HepG2 (cell line): ENCODE measurements around the gene CYB5B. TPM values are rescaled to one million over a fixed set of nuclear protein-coding genes. Genes with fewer than 3 reads are reported as not detected.

Experiments used
- ATAC-seq: fragments of 200-7000 bp; cut with Tn5 transposase; 3 replicates; pipeline ENCODE4 v1.9.1; 2020; ENCODE audit warnings: mild to moderate bottlenecking, moderate library complexity
- BruUV-seq: library from RNA; stranded (reverse); fragments of 400-500 nt; replicated peaks from 2 replicates; lab custom pipeline; 2021; lab: Mats Ljungman, UMichigan
- CTCF ChIA-PET: fragments of 300-600 bp; formaldehyde crosslinking; extraction: SDS; loops from one replicate; lab custom pipeline; 2021; ENCODE audit warnings: low total read pairs, inconsistent platforms, low intra/inter-chr PET ratio; lab: Yijun Ruan, JAX
- POLR2A ChIA-PET: fragments of 350-600 bp; sonication (Branson Sonifier 250); formaldehyde crosslinking; loops from one replicate; lab custom pipeline; 2020; ENCODE audit warnings: antibody characterized with exemption, inconsistent platforms; lab: Yijun Ruan, JAX
- DNase-seq: peaks from one replicate; pipeline ENCODE4 v3.0.0-alpha.2; 2015; ENCODE audit warnings: low spot score
- FAIRE-seq: peaks from 3 replicates; lab custom pipeline; 2011; peaks lifted over from hg19 to GRCh38; lab: Jason Lieb, UNC
- H2AFZ ChIP-seq: one replicate; pipeline ENCODE4 v1.6.1; 2011; ENCODE audit warnings: low read length, inconsistent platforms
- H3K27ac ChIP-seq: fragments of 300-600 bp; 3 replicates; pipeline ENCODE4 v1.8.0; 2011; ENCODE audit warnings: mixed run types, mild to moderate bottlenecking, mixed read lengths, low read length, inconsistent platforms; ENCODE audit not compliant: insufficient read depth; ENCODE audit errors: extremely low read length
- H3K27me3 ChIP-seq, 2 experiments: fragments of 200-600 bp in 1 of 2; 2 replicates in 1 of 2; 3 replicates in 1 of 2; pipeline versions ENCODE4 v1.6.0 to v1.8.0; 2011; ENCODE audit warnings: low read length in 2 of 2, mild to moderate bottlenecking in 2 of 2, moderate library complexity in 2 of 2, inconsistent platforms in 1 of 2; ENCODE audit not compliant: insufficient read depth in 2 of 2, control insufficient read depth in 1 of 2
- H3K36me3 ChIP-seq, 2 experiments: fragments of 200-600 bp in 1 of 2; replicated peaks in 1 of 2; 2 replicates in 1 of 2; 3 replicates in 1 of 2; pipeline versions ENCODE4 v1.5.1 to v1.8.0; 2011; ENCODE audit warnings: low read length in 2 of 2, inconsistent platforms in 1 of 2; ENCODE audit not compliant: insufficient read depth in 2 of 2, control insufficient read depth in 1 of 2
- H3K4me1 ChIP-seq: 2 replicates; pipeline ENCODE4 v1.5.1; 2012; ENCODE audit warnings: low read length, inconsistent platforms; ENCODE audit not compliant: insufficient read depth
- H3K4me2 ChIP-seq: 2 replicates; pipeline ENCODE4 v1.6.0; 2011; ENCODE audit warnings: low read depth, low read length, inconsistent platforms
- H3K4me3 ChIP-seq, 3 experiments: fragments of 200-600 bp in 1 of 3; sonication (generic), shearing (Covaris generic) in 1 of 3; replicated peaks in 1 of 3; 2 replicates each; pipeline ENCODE4 v1.5.1; 2011 to 2016; ENCODE audit warnings: low read length in 3 of 3, inconsistent platforms in 2 of 3, low read depth in 2 of 3, mild to moderate bottlenecking in 2 of 3, control low read depth in 1 of 3, mixed read lengths in 1 of 3; ENCODE audit not compliant: insufficient read depth in 1 of 3
- H3K79me2 ChIP-seq: one replicate; pipeline ENCODE4 v1.6.1; 2011; ENCODE audit warnings: low read length, inconsistent platforms; ENCODE audit not compliant: insufficient read depth
- H3K9ac ChIP-seq: 2 replicates; pipeline ENCODE4 v1.6.0; 2011; ENCODE audit warnings: mild to moderate bottlenecking, low read depth, low read length, inconsistent platforms; ENCODE audit not compliant: insufficient read depth
- H3K9me3 ChIP-seq: 2 replicates; pipeline ENCODE4 v1.5.1; 2012; ENCODE audit warnings: mild to moderate bottlenecking, low read length
- H4K20me1 ChIP-seq: 2 replicates; pipeline ENCODE4 v1.6.0; 2011; ENCODE audit warnings: inconsistent platforms, mild to moderate bottlenecking, low read length, moderate library complexity; ENCODE audit not compliant: insufficient read depth
- ATF7 ChIP-seq, 2 experiments: fragments of 450-650 bp in 1 of 2; sonication (generic) in 1 of 2; formaldehyde crosslinking in 1 of 2; IDR thresholded peaks; 2 replicates each; pipeline versions ENCODE4 v1.4.0 to v1.6.1; 2016 to 2020; ENCODE audit warnings: antibody characterized with exemption in 1 of 2, mild to moderate bottlenecking in 1 of 2, missing genetic modification reagents in 1 of 2
- GATAD1 ChIP-seq: IDR thresholded peaks from 2 replicates; pipeline ENCODE4 v1.6.1; 2016; ENCODE audit warnings: missing genetic modification reagents, missing compliant biosample characterization
- HES4 ChIP-seq: sonication (generic); formaldehyde crosslinking; IDR thresholded peaks from 2 replicates; pipeline ENCODE4 v1.9.0; 2021; ENCODE audit warnings: mild to moderate bottlenecking, missing genetic modification reagents, borderline replicate concordance
- KLF9 ChIP-seq: IDR thresholded peaks from 2 replicates; pipeline ENCODE4 v1.6.1; 2016; ENCODE audit warnings: low read depth
- NAIF1 ChIP-seq: sonication (generic); formaldehyde crosslinking; IDR thresholded peaks from 2 replicates; pipeline ENCODE4 v1.5.0; 2020; ENCODE audit warnings: mild to moderate bottlenecking, missing genetic modification reagents, borderline replicate concordance
- SP5 ChIP-seq: IDR thresholded peaks from 2 replicates; pipeline ENCODE4 v1.6.1; 2016; ENCODE audit warnings: low read depth, borderline replicate concordance
- ZNF331 ChIP-seq: sonication (generic); formaldehyde crosslinking; IDR thresholded peaks from 2 replicates; pipeline ENCODE4 v1.4.0; 2020; ENCODE audit warnings: missing genetic modification reagents
- ZNF652 ChIP-seq: IDR thresholded peaks from 2 replicates; pipeline ENCODE4 v1.6.1; 2016; ENCODE audit warnings: low read depth, borderline replicate concordance
- ZNF773 ChIP-seq: sonication (generic); formaldehyde crosslinking; IDR thresholded peaks from 2 replicates; pipeline ENCODE4 v1.4.0; 2020; ENCODE audit warnings: missing genetic modification reagents, borderline replicate concordance
- WGBS: methylation state at CpG from one replicate; pipeline ENCODE4 v1.1.6; 2017; ENCODE audit warnings: low lambda C conversion rate; 5-methylcytosine and 5-hydroxymethylcytosine counted together
- in situ Hi-C: cut with HindIII; loops from 2 replicates; pipeline ENCODE4 v1.10.0; 2017; ENCODE audit warnings: low pct_unique_long_range_greater_than_20kb; ENCODE audit not compliant: extremely low pct_ligation_motif_present
- intact Hi-C: fragments of 100-400 bp; cut with micrococcal nuclease; formaldehyde crosslinking; loops from one replicate; pipeline ENCODE4 v1.10.0; 2022; ENCODE audit not compliant: unreplicated experiment
- polyA plus RNA-seq, 8 experiments: library from polyadenylated mRNA; depleted of rRNA in 3 of 8; stranded (reverse) in 7 of 8; unstranded in 1 of 8; fragments of >200 nt; fragmentation: Illumina TruSeq in 4 of 8; extraction: Trizol in 4 of 8; gene quantifications; 2 replicates each; pipeline versions ENCODE4 v1.2.1 to v1.2.3, GENCODE V29; 2011 to 2016; ENCODE audit warnings: low read depth in 4 of 8, missing spikeins in 1 of 8, mixed read lengths in 1 of 8; ENCODE audit not compliant: insufficient read depth in 1 of 8
- total RNA-seq, 5 experiments: library from RNA; depleted of rRNA; stranded (reverse); fragments of >200 nt; fragmentation: Illumina TruSeq; extraction: Trizol; gene quantifications; 2 replicates each; pipeline ENCODE4 v1.2.3, GENCODE V29; 2016; ENCODE audit warnings: low read depth in 1 of 5
- TF ChIP-seq, protein P1 (sequence below): sonication (generic); formaldehyde crosslinking; IDR thresholded peaks from 2 replicates; pipeline ENCODE4 v1.5.0; 2020; ENCODE audit warnings: missing genetic modification reagents
- TF ChIP-seq, protein P2 (sequence below): sonication (generic); formaldehyde crosslinking; IDR thresholded peaks from 2 replicates; pipeline ENCODE4 v1.8.1; 2023; ENCODE audit warnings: mild to moderate bottlenecking, missing genetic modification reagents
- TF ChIP-seq, protein P3 (sequence below): sonication (generic); formaldehyde crosslinking; IDR thresholded peaks from 2 replicates; pipeline ENCODE4 v1.5.1; 2020; ENCODE audit warnings: missing genetic modification reagents, mild to moderate bottlenecking, borderline replicate concordance
- TF ChIP-seq, protein P4 (sequence below): sonication (generic); formaldehyde crosslinking; IDR thresholded peaks from 2 replicates; pipeline ENCODE4 v1.4.0; 2020; ENCODE audit warnings: mild to moderate bottlenecking, low read depth, missing genetic modification reagents

The CYB5B gene
- total and polyA plus RNA-seq, 2 of the 13 experiments (the other 11 are each of a cell fraction or from before 2014, with no cell fraction given), result 234 to 432 TPM

DNA sequence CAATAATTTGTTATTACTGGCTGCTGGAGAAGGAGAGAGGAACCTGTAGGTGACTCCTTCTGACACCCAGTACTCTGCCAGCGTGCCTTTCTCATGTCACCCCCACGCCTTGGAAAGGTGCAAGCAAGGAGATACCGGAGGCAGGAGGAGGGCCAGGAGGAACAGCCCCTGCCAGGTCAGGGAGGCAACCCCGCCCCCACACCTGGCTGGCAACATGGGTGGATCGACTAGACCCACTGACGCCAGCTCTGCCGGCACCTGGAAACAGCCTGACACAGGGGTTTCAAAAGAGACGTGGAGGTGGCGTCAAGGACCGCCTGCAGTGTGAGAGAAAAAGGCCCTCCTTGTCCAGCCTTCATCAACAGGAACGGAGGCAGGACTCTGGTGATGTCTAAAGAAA, 62.3 kb downstream of the CYB5B start:
- Histone ChIP-seq H3K9ac (no peak overlapping the region), H3K27me3 (no peaks in the 10 kb centered on the region), H4K20me1 (no peaks in the 10 kb centered on the region), H3K9me3 (no peaks in the 10 kb centered on the region), H3K27ac (no peak overlapping the region), H3K4me3 (no peak overlapping the region), H3K4me1 (peaks cover 33% of the 10 kb centered on the region), H3K4me2 (no peak overlapping the region), H3K79me2 (no peaks in the 10 kb centered on the region), H2AFZ (no peak overlapping the region), H3K36me3 (no peaks in the 10 kb centered on the region)
- ChIA-PET POLR2A (no interaction called here), CTCF (no interaction called here)
- no TSS peak for BruUV-seq
- TF ChIP-seq, protein P1, sequence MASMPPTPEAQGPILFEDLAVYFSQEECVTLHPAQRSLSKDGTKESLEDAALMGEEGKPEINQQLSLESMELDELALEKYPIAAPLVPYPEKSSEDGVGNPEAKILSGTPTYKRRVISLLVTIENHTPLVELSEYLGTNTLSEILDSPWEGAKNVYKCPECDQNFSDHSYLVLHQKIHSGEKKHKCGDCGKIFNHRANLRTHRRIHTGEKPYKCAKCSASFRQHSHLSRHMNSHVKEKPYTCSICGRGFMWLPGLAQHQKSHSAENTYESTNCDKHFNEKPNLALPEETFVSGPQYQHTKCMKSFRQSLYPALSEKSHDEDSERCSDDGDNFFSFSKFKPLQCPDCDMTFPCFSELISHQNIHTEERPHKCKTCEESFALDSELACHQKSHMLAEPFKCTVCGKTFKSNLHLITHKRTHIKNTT (CRISPR knock-in tag), result no peak
- TF ChIP-seq KLF9 (CRISPR knock-in tag) (no peak), ZNF773 (no peak), ATF7 (IDR thresholded peaks at IDR 0.05) (no peak), ATF7 (CRISPR knock-in tag; IDR thresholded peaks at IDR 0.05) (no peak), HES4 (CRISPR knock-in tag) (no peak), ZNF331 (CRISPR knock-in tag) (no peak), ZNF652 (CRISPR knock-in tag) (no peak), GATAD1 (CRISPR knock-in tag) (no peak), SP5 (CRISPR knock-in tag) (no peak), NAIF1 (CRISPR knock-in tag) (no peak)
- TF ChIP-seq, protein P2, sequence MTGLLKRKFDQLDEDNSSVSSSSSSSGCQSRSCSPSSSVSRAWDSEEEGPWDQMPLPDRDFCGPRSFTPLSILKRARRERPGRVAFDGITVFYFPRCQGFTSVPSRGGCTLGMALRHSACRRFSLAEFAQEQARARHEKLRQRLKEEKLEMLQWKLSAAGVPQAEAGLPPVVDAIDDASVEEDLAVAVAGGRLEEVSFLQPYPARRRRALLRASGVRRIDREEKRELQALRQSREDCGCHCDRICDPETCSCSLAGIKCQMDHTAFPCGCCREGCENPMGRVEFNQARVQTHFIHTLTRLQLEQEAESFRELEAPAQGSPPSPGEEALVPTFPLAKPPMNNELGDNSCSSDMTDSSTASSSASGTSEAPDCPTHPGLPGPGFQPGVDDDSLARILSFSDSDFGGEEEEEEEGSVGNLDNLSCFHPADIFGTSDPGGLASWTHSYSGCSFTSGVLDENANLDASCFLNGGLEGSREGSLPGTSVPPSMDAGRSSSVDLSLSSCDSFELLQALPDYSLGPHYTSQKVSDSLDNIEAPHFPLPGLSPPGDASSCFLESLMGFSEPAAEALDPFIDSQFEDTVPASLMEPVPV (CRISPR knock-in tag), result no peak
- TF ChIP-seq, protein P3, sequence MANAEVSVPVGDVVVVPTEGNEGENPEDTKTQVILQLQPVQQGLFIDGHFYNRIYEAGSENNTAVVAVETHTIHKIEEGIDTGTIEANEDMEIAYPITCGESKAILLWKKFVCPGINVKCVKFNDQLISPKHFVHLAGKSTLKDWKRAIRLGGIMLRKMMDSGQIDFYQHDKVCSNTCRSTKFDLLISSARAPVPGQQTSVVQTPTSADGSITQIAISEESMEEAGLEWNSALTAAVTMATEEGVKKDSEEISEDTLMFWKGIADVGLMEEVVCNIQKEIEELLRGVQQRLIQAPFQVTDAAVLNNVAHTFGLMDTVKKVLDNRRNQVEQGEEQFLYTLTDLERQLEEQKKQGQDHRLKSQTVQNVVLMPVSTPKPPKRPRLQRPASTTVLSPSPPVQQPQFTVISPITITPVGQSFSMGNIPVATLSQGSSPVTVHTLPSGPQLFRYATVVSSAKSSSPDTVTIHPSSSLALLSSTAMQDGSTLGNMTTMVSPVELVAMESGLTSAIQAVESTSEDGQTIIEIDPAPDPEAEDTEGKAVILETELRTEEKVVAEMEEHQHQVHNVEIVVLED, result no peak
- TF ChIP-seq, protein P4, sequence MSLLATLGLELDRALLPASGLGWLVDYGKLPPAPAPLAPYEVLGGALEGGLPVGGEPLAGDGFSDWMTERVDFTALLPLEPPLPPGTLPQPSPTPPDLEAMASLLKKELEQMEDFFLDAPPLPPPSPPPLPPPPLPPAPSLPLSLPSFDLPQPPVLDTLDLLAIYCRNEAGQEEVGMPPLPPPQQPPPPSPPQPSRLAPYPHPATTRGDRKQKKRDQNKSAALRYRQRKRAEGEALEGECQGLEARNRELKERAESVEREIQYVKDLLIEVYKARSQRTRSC (CRISPR knock-in tag), result no peak
- intact Hi-C loops (no loop called here), in situ Hi-C loops (no loop called here)
- ATAC-seq, result no peak
- no peak for DNase-seq
- FAIRE-seq, result no peak
- WGBS, result 78% methylated on average over 11 of the region's 11 CpGs
